ENCODE measurements around the gene OR5M3.

The OR5M3 gene

DNA sequence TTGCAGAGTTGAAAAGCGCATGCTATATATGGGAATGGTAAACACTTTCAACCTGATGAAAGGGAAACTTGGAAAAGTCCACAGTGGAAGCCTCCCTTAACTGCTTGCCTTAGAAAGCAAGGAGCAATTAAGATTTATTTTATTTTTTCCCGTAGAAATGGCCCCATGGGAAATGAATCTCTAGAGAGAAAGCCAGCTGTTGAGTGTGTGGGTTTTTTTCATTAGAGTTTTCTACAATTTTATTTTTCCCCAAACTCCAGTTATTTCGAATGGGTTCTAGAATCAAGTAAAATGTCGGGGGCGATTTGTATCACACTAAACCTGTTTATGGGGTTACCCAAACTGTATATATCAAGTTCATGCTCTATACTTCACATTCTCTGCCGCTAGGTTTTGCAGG lies at the start of gene OR5M3:
OR5M3 (minus strand) TSS at position 101 of the 400 bp plus-strand sequence. CDS start 2,855 bp downstream, outside the sequence.
- no peak for DNase-seq

DNA sequence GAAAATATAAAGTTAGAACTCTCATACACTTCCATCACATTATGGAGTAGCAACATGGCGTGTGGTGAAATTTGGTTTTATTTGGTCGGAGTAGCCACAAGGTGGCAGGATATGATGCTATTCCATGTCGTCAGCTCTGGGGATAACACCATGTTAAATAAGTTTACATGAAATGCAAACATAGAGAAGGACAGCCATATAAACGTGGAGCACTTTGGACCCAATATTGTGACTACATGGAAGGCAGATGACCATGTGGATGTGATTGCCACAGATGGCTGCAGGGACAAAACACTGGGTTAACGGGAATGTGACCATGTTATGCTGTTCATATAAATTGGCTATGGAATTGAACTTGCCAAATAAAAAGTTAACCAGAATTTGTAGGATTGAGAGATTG lies 48.9 kb upstream of the OR5M3 start:
- no peak for DNase-seq

DNA sequence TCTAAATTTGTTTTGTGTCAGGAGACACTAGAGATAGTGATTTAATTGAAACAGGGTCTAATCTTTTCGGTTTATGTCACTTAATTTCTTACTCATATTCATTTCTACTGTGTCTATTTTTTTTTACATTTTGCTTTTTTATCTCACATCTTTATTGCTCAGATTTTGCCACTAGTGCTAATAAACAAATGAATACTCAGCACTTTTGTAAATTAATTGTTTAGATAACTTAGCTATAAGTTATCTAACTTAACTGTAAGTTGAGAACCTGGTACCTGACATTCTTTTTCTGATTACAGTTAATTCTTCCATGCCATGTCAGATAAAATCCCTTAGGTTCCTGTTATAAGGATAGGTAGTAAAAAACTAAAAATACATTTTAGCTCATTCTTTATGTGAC lies 40.1 kb upstream of the OR5M3 start:
- DNase-seq: no peak

DNA sequence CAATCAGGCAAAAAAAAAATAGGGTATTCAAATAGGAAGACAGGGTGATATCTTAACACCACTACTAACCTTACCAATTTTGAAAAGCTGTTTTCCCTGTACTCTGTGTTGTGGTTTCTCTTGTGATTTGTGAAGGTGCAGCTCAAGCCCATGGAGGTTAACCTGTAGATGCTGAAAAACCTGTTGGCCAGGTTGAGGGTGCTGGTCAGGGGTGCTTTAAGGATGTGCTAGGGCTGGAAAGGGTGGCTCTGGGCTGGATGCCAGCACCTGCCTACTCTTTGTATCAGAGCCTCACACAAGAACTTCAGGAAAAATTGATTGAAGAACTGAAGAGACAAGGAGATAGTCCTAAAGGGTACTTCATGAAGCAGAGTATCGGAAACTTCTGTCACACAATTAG lies 36.3 kb upstream of the OR5M3 start:
- DNase-seq: no peak

DNA sequence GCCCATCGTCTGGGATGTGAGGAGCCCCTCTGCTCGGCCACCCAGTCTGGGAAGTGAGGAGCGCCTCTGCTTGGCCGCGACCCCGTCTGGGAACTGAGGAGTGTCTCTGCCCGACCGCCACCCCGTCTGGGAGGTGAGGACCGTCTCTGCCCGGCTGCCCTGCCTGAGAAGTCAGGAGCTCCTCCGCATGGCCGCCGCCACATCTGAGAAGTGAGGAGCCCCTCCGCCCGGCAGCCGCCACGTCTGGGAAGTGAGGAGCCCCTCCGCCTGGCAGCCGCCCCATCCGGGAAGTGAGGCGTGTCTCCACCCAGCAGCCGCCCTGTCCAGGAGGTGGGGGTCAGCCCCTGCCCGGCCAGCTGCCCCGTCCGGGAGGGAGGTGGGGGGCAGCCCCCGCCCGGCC lies 23.9 kb upstream of the OR5M3 start:
- no peak for DNase-seq

DNA sequence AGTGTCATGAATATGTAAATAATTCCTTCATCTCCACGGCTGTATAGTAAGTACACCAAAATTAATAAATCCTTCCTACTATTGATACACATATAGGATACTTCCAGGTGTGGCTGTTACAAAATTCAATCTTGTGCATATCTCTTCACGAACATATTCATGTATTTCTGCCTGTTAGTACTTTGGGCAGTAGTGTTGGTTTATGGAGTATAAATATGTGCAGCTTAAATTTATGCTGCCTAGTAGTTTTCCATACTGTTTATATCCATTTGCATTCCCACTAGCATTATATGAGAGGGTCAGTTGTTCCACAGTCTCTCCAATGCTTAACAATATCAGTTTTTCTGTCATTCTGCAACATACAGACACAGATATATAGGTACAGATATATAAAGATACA lies 22.0 kb upstream of the OR5M3 start:
- DNase-seq: no peak

DNA sequence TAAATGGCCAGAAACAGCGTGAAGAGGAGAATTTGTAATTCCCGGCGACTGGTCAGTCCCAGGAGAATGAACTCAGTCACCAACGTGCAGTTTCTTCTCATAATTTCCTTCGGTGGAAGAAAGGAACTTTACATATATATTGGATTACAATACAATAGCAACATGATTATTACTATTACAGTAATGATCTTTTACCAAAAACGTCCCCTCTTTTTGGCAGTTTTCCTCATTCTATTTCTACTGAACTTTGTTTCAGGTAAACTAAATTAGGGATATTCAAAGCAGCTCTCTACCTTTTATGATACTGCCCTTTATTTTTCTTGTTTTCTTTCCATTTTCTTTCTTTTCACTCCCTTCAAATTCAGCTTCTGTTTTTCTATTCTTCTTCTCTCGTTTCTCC lies 18.1 kb upstream of the OR5M3 start, which contains the start of gene OR5M8:
OR5M8 (minus strand) TSS at position 101 of the 400 bp plus-strand sequence; CDS start at position 101, 0 bp downstream.
- DNase-seq: no peak

DNA sequence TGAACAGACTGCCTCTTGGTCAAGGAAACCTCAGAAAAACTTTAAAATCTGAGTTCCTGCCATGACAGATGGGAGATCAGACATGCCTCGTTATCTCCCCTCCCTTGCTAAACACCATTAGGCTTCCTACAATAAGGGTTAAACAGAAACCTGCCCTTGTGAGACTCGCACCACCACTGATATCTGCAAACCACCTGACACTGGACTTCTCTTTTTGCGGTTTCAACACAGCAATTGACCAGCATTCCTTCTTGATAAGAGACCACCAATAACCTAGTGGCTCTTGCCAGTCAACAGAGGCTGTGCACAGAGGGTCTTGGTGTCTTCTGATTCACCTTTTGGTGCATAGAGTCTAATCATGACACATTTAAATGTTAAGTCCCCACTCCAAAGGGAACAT lies 13.6 kb upstream of the OR5M3 start:
- DNase-seq: no peak

DNA sequence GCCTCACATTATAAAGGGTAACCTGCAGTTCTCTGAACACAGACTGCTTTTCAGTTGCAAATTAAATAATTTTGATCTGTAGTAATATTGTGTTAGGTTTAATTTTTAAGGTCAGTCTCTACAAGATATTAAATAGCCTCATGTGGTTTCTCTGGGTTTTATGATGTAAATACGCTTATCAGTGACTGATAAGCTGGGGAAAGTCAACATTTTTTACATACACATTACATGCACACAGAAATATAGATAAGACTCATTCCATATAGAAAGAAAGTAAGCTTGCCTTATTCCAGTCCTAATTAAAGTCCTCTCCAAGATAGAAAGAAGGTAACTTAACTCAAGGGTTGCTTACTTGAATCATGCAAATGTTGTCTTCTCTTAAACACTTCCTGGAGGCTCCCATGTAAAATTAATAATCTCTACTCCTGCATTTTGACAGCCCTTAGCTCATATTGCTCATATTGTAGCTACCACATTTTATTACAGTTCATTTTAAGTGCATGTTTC lies 1.6 kb upstream of the OR5M3 start:
- no peak for DNase-seq

DNA sequence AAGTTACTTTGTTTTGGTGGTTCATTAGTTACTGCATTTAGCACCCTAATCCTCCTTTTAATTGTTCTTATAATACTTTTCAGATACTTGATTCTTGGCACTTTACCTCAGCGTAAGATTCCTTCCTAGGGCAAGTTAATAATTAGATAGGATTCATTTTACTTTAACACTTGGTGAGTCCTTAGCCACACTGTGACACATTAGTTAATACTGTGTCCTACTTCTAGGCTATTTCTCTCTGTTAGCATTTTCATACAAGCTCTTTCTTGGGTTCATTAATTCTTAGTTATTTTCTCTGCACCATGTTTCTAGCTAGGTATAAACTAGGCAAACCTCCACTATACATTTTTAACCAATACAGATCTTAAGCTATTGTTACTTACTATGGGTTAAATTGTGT lies 16.1 kb downstream of the OR5M3 start:
- DNase-seq: no peak

DNA sequence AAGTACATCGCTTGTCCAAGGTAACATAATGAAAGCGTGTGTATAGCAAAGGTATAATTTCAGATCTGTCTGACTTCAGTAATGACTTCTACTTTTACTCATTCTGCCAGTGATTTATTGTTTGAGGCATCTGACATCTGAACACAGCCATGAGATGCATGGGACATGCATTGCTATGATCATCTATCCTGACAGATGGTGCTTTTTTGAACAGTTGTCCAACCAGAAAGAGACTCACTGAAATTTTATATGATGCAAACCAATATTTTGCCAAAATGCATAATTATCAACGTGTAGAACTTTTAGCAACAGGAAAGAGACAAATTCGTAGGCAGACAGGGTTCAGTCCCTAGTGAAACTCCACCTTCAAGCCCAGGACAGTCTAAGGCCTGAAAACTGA lies 19.6 kb downstream of the OR5M3 start:
- no peak for DNase-seq
